GM19395 (cell line): ENCODE results near the gene TUBGCP2.

Source experiments
- ATAC-seq: cut with Tn5 transposase; IDR thresholded peaks from one replicate; pipeline ENCODE4 v1.9.1; 2021; ENCODE audit warnings: mild to moderate bottlenecking, moderate library complexity; ENCODE audit not compliant: unreplicated experiment

The TUBGCP2 gene

GRCh38 chr10:133342942-133343341 lies 34.3 kb upstream of the TUBGCP2 start:
- no peak for ATAC-seq

GRCh38 chr10:133341983-133342382 lies 33.3 kb upstream of the TUBGCP2 start:
- no peak for ATAC-seq

GRCh38 chr10:133339708-133340380 lies 31.2 kb upstream of the TUBGCP2 start:
- ATAC-seq = no peak

- ATAC-seq = no peak
Measured at GRCh38 chr10:133338080-133339071, 29.7 kb upstream of the TUBGCP2 start.

- no peak for ATAC-seq
Measured at GRCh38 chr10:133337370-133337725, 28.7 kb upstream of the TUBGCP2 start.

GRCh38 chr10:133336577-133337369 lies 28.1 kb upstream of the TUBGCP2 start, which contains the start of gene CALY:
CALY (minus strand) TSS chr10:133336896; CDS start chr10:133328989, 7,907 bp downstream.
- ATAC-seq = no peak

- ATAC-seq = no peak
Measured at GRCh38 chr10:133336118-133336576, 27.5 kb upstream of the TUBGCP2 start.

- no peak for ATAC-seq
Measured at GRCh38 chr10:133335246-133336117, 26.8 kb upstream of the TUBGCP2 start.

- no peak for ATAC-seq
Measured at GRCh38 chr10:133334503-133335245, 26.0 kb upstream of the TUBGCP2 start.

GRCh38 chr10:133332936-133333699 lies 24.4 kb upstream of the TUBGCP2 start:
- ATAC-seq = no peak

GRCh38 chr10:133329491-133330202 lies 21.0 kb upstream of the TUBGCP2 start:
- ATAC-seq = peak; percentile 85

- no peak for ATAC-seq
Measured at GRCh38 chr10:133328358-133329343, 20.0 kb upstream of the TUBGCP2 start.

- no peak for ATAC-seq
Measured at GRCh38 chr10:133327651-133328357, 19.1 kb upstream of the TUBGCP2 start.

GRCh38 chr10:133326745-133327650 lies 18.3 kb upstream of the TUBGCP2 start:
- ATAC-seq = no peak

- no peak for ATAC-seq
Measured at GRCh38 chr10:133326223-133326551, 17.5 kb upstream of the TUBGCP2 start.
